Motor neuron (in vitro differentiated cells): ENCODE data around the gene RSAD2. TPM values are rescaled to one million over a fixed set of nuclear protein-coding genes. Genes with fewer than 3 reads are reported as not detected.

ENCODE experiments used
- total RNA-seq, 8 experiments: library from RNA; unstranded; fragments of 300-600 nt; gene quantifications; 2 replicates each; pipeline versions ENCODE4 v1.2.3 to v1.2.4, GENCODE V29; 2022

The RSAD2 gene
- total RNA-seq, 8 experiments from 2014 or later, result 0.27 to 10.2 (median 1.1) TPM

Other genes with a start within 250 kb of the RSAD2 start
- 1 to 10 TPM in 6 of 8 experiments, under 1 TPM in 2; 0.38 to 6.7 (median 1.3) TPM for gene CMPK2, start 11.9 kb upstream of the RSAD2 start, total RNA-seq
- 10 to 100 TPM in 5 of 8 experiments, 1 to 10 TPM in 3; 8.3 to 34.8 (median 22.5) TPM for gene RNF144A, start 39.6 kb downstream of the RSAD2 start, total RNA-seq